SW480 (cell line): Measurements from ENCODE around the gene CRYGC.
"Not testable (repeated sequence)": the region's sequence is repeated elsewhere in the genome, so short reads cannot be mapped to it uniquely, and the experiment has no call there.

Source experiments
- DNase-seq: peaks from one replicate; pipeline ENCODE4 v3.0.0-alpha.2; 2016; ENCODE audit warnings: low spot score

Gene CRYGC

GRCh38 chr2:208136716-208137094, 7.1 kb upstream of the CRYGC start:
- no peak for DNase-seq

- no peak for DNase-seq
Observed at GRCh38 chr2:208135794-208136715, 6.4 kb upstream of the CRYGC start.

GRCh38 chr2:208134928-208135586, 5.4 kb upstream of the CRYGC start:
- DNase-seq = no peak

- DNase-seq = no peak
Observed at GRCh38 chr2:208130712-208131110, 1.1 kb upstream of the CRYGC start.

- no peak for DNase-seq
Observed at GRCh38 chr2:208128136-208128535, 1.5 kb downstream of the CRYGC start.

- no peak for DNase-seq
Observed at GRCh38 chr2:208127090-208127489, 2.5 kb downstream of the CRYGC start.

GRCh38 chr2:208125251-208125650, 4.4 kb downstream of the CRYGC start:
- DNase-seq = no peak

GRCh38 chr2:208124013-208124715, 5.5 kb downstream of the CRYGC start, which contains the start of gene CRYGD:
Gene CRYGD, minus strand, starts transcription at chr2:208124524. Its CDS starts 51 bp downstream, at chr2:208124473.
- DNase-seq = not testable (repeated sequence)

- no peak for DNase-seq
Observed at GRCh38 chr2:208122248-208122647, 7.4 kb downstream of the CRYGC start.

GRCh38 chr2:208118918-208119317, 10.7 kb downstream of the CRYGC start:
- DNase-seq = no peak

GRCh38 chr2:208117390-208117789, 12.2 kb downstream of the CRYGC start:
- not testable (repeated sequence) for DNase-seq

GRCh38 chr2:208112969-208113368, 16.7 kb downstream of the CRYGC start:
- DNase-seq = no peak

- DNase-seq = not testable (repeated sequence)
Observed at GRCh38 chr2:208112273-208112745, 17.3 kb downstream of the CRYGC start.

GRCh38 chr2:208103616-208104015, 26.0 kb downstream of the CRYGC start:
- DNase-seq = no peak

- peak; percentile 55 for DNase-seq
Observed at GRCh38 chr2:208101716-208102631, 27.7 kb downstream of the CRYGC start.

GRCh38 chr2:208099682-208100470, 29.8 kb downstream of the CRYGC start:
- peak; percentile 77 for DNase-seq

GRCh38 chr2:208098701-208099100, 30.9 kb downstream of the CRYGC start:
- not testable (repeated sequence) for DNase-seq

- no peak for DNase-seq
Observed at GRCh38 chr2:208098267-208098666, 31.4 kb downstream of the CRYGC start.

- no peak for DNase-seq
Observed at GRCh38 chr2:208097801-208098200, 31.8 kb downstream of the CRYGC start.

- no peak for DNase-seq
Observed at GRCh38 chr2:208097313-208097712, 32.3 kb downstream of the CRYGC start.
